H9 (cell line): ENCODE measurements around the gene LINGO1. TPM values are rescaled to one million over a fixed set of nuclear protein-coding genes. Genes with fewer than 3 reads are reported as not detected.

Experiments
- DNase-seq: peaks from one replicate; pipeline ENCODE4 v3.0.0-alpha.2; 2017
- H2AFZ ChIP-seq: one replicate; pipeline ENCODE4 v1.6.1; 2013; ENCODE audit warnings: mild to moderate bottlenecking, low read length, control low read depth, moderate library complexity
- H2AK5ac ChIP-seq: 2 replicates; pipeline ENCODE4 v1.6.1; 2013; ENCODE audit warnings: low read length, control low read depth, mixed read lengths; ENCODE audit not compliant: insufficient read length
- H2BK120ac ChIP-seq: one replicate; pipeline ENCODE4 v1.6.1; 2013; ENCODE audit warnings: low read depth, mild to moderate bottlenecking, low read length, control low read depth, inconsistent platforms; ENCODE audit not compliant: poor library complexity, severe bottlenecking
- H2BK12ac ChIP-seq: 2 replicates; pipeline ENCODE4 v1.6.1; 2013; ENCODE audit warnings: low read length, control low read depth, mixed read lengths, low read depth; ENCODE audit not compliant: insufficient read length
- H2BK15ac ChIP-seq: 2 replicates; pipeline ENCODE4 v1.6.1; 2013; ENCODE audit warnings: low read depth, low read length, control low read depth
- H2BK20ac ChIP-seq: one replicate; pipeline ENCODE4 v1.6.1; 2013; ENCODE audit warnings: low read depth, mild to moderate bottlenecking, low read length, control low read depth, inconsistent platforms; ENCODE audit not compliant: poor library complexity, severe bottlenecking
- H2BK5ac ChIP-seq: 2 replicates; pipeline ENCODE4 v1.6.1; 2013; ENCODE audit warnings: low read length, control low read depth, mixed read lengths; ENCODE audit not compliant: insufficient read length
- H3K14ac ChIP-seq: 2 replicates; pipeline ENCODE4 v1.6.1; 2013; ENCODE audit warnings: low read length, control low read depth; ENCODE audit not compliant: insufficient read depth
- H3K18ac ChIP-seq: 2 replicates; pipeline ENCODE4 v1.6.1; 2013; ENCODE audit warnings: low read depth, mild to moderate bottlenecking, mixed read lengths, low read length, control low read depth; ENCODE audit not compliant: insufficient read length
- H3K23ac ChIP-seq: 2 replicates; pipeline ENCODE4 v1.6.1; 2013; ENCODE audit warnings: low read length, control low read depth, mixed read lengths, low read depth; ENCODE audit not compliant: insufficient read length
- H3K23me2 ChIP-seq: 2 replicates; pipeline ENCODE4 v1.6.1; 2013; ENCODE audit warnings: low read depth, mild to moderate bottlenecking, mixed read lengths, low read length, control low read depth; ENCODE audit not compliant: insufficient read length, poor library complexity, severe bottlenecking
- H3K27ac ChIP-seq: 2 replicates; pipeline ENCODE4 v1.5.1; 2013; ENCODE audit warnings: low read length, control low read depth, mixed read lengths, low read depth; ENCODE audit not compliant: insufficient read length
- H3K27me3 ChIP-seq: 2 replicates; pipeline ENCODE4 v1.6.1; 2013; ENCODE audit warnings: low read length, control low read depth, inconsistent platforms; ENCODE audit not compliant: insufficient read depth
- H3K4ac ChIP-seq: 2 replicates; pipeline ENCODE4 v1.6.1; 2013; ENCODE audit warnings: low read depth, mild to moderate bottlenecking, control low read depth, inconsistent platforms, low read length, moderate library complexity
- H3K4me1 ChIP-seq: 2 replicates; pipeline ENCODE4 v1.6.1; 2013; ENCODE audit warnings: low read length, control low read depth, inconsistent platforms; ENCODE audit not compliant: insufficient read depth
- H3K4me2 ChIP-seq: 2 replicates; pipeline ENCODE4 v1.6.1; 2013; ENCODE audit warnings: low read length, control low read depth, mixed read lengths; ENCODE audit not compliant: insufficient read length, insufficient read depth
- H3K56ac ChIP-seq: 2 replicates; pipeline ENCODE4 v1.6.1; 2013; ENCODE audit warnings: low read depth, mild to moderate bottlenecking, mixed read lengths, low read length, control low read depth; ENCODE audit not compliant: insufficient read length
- H3K79me1 ChIP-seq: 2 replicates; pipeline ENCODE4 v1.6.1; 2013; ENCODE audit warnings: low read depth, mild to moderate bottlenecking, moderate library complexity, low read length, control low read depth, inconsistent platforms; ENCODE audit not compliant: insufficient read depth, poor library complexity, severe bottlenecking
- H3K79me2 ChIP-seq: 2 replicates; pipeline ENCODE4 v1.6.1; 2013; ENCODE audit warnings: low read length, control low read depth, inconsistent platforms; ENCODE audit not compliant: insufficient read depth
- H3K9ac ChIP-seq: 2 replicates; pipeline ENCODE4 v1.6.1; 2013; ENCODE audit warnings: low read length, control low read depth, mixed read lengths; ENCODE audit not compliant: insufficient read length; ENCODE audit errors: extremely low read depth
- H3K9me3 ChIP-seq: one replicate; pipeline ENCODE4 v1.6.1; 2013; ENCODE audit warnings: low read depth, low read length, inconsistent platforms; ENCODE audit not compliant: control insufficient read depth
- H3T11ph ChIP-seq: one replicate; pipeline ENCODE4 v1.6.1; 2013; ENCODE audit warnings: mild to moderate bottlenecking, low read length, control low read depth, inconsistent platforms
- H4K20me1 ChIP-seq: one replicate; pipeline ENCODE4 v1.6.1; 2013; ENCODE audit not compliant: control insufficient read depth, insufficient read length, insufficient read depth
- H4K5ac ChIP-seq: 2 replicates; pipeline ENCODE4 v1.6.1; 2013; ENCODE audit warnings: low read depth, mild to moderate bottlenecking, mixed read lengths, low read length, control low read depth; ENCODE audit not compliant: insufficient read length
- H4K8ac ChIP-seq: replicated peaks from 2 replicates; pipeline ENCODE4 v1.6.1; 2013; ENCODE audit warnings: low read length, control low read depth, mixed read lengths, low read depth; ENCODE audit not compliant: insufficient read length
- H4K91ac ChIP-seq: 2 replicates; pipeline ENCODE4 v1.6.1; 2013; ENCODE audit warnings: low read depth, mild to moderate bottlenecking, moderate library complexity, mixed read lengths, low read length, control low read depth; ENCODE audit not compliant: insufficient read length
- H3K27ac Mint-ChIP-seq, 3 experiments: 2 replicates in 2 of 3; 3 replicates in 1 of 3; pipeline ENCODE4 v1.8.0; 2020 to 2021; ENCODE audit warnings: mixed read lengths in 3 of 3, mild to moderate bottlenecking in 1 of 3, moderate library complexity in 1 of 3
- H3K27me3 Mint-ChIP-seq: 2 replicates; pipeline ENCODE4 v1.8.0; 2021; ENCODE audit warnings: low read depth, mild to moderate bottlenecking, moderate library complexity, mixed read lengths
- H3K36me3 Mint-ChIP-seq, 3 experiments: 2 replicates in 2 of 3; 3 replicates in 1 of 3; pipeline ENCODE4 v1.8.0; 2020 to 2021; ENCODE audit warnings: low read depth in 3 of 3, mixed read lengths in 3 of 3; ENCODE audit not compliant: insufficient read depth in 1 of 3
- H3K4me1 Mint-ChIP-seq, 2 experiments: 2 replicates each; pipeline ENCODE4 v1.8.0; 2020; ENCODE audit warnings: mixed read lengths in 2 of 2
- H3K4me3 Mint-ChIP-seq, 2 experiments: 2 replicates in 1 of 2; 3 replicates in 1 of 2; pipeline ENCODE4 v1.8.0; 2020 to 2021; ENCODE audit warnings: mild to moderate bottlenecking in 2 of 2, mixed read lengths in 2 of 2, moderate library complexity in 1 of 2
- H3K9me3 Mint-ChIP-seq, 2 experiments: 2 replicates in 1 of 2; 3 replicates in 1 of 2; pipeline ENCODE4 v1.8.0; 2020; ENCODE audit warnings: mild to moderate bottlenecking in 2 of 2, mixed read lengths in 2 of 2, moderate library complexity in 1 of 2
- CTCF ChIP-seq: fragments of 200-600 bp; sonication (generic); conservative IDR thresholded peaks from 3 replicates; pipeline ENCODE4 v1.8.0; 2021; ENCODE audit warnings: antibody characterized with exemption, mild to moderate bottlenecking
- WGBS: extraction: QIAGEN DNeasy Blood & Tissue Kit; methylation state at CpG from one replicate; pipeline ENCODE4 v1.1.7; 2013; ENCODE audit warnings: missing lambda C conversion rate, low lambda C conversion rate, mixed read lengths; ENCODE audit not compliant: insufficient read length; ENCODE audit errors: extremely low coverage; 5-methylcytosine and 5-hydroxymethylcytosine counted together
- total RNA-seq: library from RNA; stranded (reverse); gene quantifications from 2 replicates; pipeline ENCODE4 v1.2.1, GENCODE V29; 2021

The LINGO1 gene
- total RNA-seq, 1 experiment from 2014 or later: 41.6 TPM

DNA sequence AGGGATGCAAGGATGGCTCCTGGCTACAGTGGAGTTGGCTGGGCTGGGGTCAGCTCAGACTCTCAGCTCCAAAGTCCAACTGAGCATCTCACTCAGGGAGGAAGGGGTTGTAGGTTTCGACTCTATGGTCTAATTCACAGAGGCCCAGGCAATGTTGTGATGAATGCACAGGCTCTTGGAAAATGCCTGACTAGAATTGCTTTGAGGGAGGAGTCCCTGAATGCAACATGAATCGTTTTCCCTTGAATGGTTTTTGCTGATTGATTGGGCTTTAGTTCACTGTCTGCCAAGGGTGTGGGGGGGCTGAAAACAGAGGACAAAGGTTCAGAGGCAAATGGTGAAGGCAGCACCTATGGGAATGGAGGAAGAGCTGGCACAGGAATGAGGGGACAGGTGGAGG, 48.6 kb upstream of the LINGO1 start:
- Mint-ChIP-seq H3K4me3 (no peak overlapping the region), H3K27ac (no peak overlapping the region; a peak in 1 of 7 replicates), H3K36me3 (no peaks in the 10 kb centered on the region), H3K4me1 (peaks cover 2% of the 10 kb centered on the region in 2 experiments; a peak in 1 of 4 replicates), H3K27me3 (peaks cover 4% of the 10 kb centered on the region), H3K9me3 (no peaks in the 10 kb centered on the region)
- Histone ChIP-seq H4K5ac (no peak overlapping the region), H4K8ac (no peak overlapping the region), H3K4ac (no peak overlapping the region), H2BK120ac (no peak overlapping the region), H3T11ph (no peak overlapping the region), H2BK12ac (no peak overlapping the region), H3K4me2 (no peak overlapping the region), H3K4me1 (no peaks in the 10 kb centered on the region), H3K18ac (no peak overlapping the region), H3K14ac (no peak overlapping the region), H3K27ac (no peak overlapping the region), H3K9ac (no peak overlapping the region), H2AK5ac (no peak overlapping the region), H3K9me3 (no peaks in the 10 kb centered on the region), H3K79me2 (no peaks in the 10 kb centered on the region), H3K56ac (no peak overlapping the region), H2BK20ac (no peak overlapping the region), H3K79me1 (no peaks in the 10 kb centered on the region), H2AFZ (no peak overlapping the region), H4K91ac (no peak overlapping the region), H4K20me1 (no peaks in the 10 kb centered on the region), H2BK5ac (no peak overlapping the region), H2BK15ac (no peak overlapping the region), H3K23me2 (no peaks in the 10 kb centered on the region), H3K23ac (no peak overlapping the region), H3K27me3 (no peaks in the 10 kb centered on the region)
- no peak for TF ChIP-seq CTCF
- WGBS: no CpG with 5 or more reads among the region's 2 CpGs
- DNase-seq: no peak
